HG03469 (cell line): ENCODE results near the gene WNT8B.

Experiments used
- ATAC-seq: cut with Tn5 transposase; IDR thresholded peaks from one replicate; pipeline ENCODE4 v1.9.1; 2021; ENCODE audit warnings: mild to moderate bottlenecking, moderate library complexity, moderate number of reproducible peaks; ENCODE audit not compliant: unreplicated experiment

The WNT8B gene, protein sequence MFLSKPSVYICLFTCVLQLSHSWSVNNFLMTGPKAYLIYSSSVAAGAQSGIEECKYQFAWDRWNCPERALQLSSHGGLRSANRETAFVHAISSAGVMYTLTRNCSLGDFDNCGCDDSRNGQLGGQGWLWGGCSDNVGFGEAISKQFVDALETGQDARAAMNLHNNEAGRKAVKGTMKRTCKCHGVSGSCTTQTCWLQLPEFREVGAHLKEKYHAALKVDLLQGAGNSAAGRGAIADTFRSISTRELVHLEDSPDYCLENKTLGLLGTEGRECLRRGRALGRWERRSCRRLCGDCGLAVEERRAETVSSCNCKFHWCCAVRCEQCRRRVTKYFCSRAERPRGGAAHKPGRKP

DNA sequence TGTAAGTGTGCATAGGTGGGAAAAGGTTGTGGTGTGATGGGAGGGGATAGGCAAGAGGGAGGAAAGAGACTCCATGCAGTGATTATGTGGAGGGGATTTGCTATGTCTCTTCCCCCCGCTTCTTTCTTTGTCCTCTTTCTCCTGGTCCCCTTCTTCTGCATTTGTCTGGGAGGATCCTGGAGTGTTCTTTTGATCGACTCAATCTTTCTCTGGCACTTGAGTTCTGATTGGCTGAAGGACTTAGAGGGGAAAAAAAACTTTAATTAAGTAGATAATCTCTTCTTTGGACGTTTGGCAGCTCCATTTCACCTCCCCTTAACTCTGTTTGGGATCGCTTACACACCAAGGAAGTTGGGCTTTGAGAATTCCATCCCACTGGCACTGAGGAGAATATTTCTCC, at the start of gene WNT8B:
Gene WNT8B, plus strand, starts transcription at position 301 of the 400 bp plus-strand sequence. CDS start 160 bp downstream, outside the sequence.
- no peak for ATAC-seq

DNA sequence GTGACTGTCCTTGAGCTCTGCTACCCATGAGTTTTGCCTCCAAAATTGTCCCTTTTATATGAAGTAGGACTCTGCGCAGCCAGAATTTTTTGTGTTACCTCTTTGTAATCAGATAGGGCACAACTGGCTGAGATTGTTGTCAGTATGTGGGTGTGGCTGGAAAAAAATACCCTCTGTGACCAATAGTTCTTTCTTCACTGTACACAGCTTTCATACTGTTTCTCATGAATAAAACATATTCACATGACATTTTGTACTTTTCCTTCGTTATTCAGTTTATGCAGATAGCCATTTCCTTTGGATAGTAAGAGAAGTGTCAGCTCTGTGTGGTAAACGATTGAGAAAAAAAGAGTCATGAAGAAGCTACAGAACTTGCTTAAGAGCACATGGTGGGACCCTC, 49.6 kb upstream of the WNT8B start:
- no peak for ATAC-seq

DNA sequence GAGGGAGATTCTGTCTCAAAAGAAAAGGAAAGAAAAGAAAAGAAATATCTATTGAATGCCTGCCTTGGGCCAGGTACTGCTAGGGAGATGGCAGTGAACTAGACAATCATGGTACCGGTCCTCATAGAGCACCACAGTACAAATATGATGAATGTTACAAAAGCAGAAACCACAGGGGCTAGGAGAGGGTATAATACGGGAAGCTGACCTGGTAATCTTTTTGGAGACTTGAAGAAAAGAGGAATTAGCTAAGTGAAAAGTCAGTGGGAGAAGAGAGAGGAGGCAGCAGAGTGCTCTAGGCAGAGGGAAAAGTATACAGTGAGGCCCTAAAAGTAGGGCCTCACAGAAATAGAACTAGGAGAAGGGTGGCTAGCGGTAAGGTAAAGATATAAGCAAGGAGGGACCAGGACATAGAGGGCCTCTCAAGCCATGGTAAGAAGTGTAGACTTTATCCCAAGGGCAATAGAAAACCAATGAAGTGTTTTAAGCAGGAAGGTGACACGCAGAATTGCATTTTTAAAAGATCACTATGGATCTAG, 42.8 kb upstream of the WNT8B start:
- no peak for ATAC-seq

DNA sequence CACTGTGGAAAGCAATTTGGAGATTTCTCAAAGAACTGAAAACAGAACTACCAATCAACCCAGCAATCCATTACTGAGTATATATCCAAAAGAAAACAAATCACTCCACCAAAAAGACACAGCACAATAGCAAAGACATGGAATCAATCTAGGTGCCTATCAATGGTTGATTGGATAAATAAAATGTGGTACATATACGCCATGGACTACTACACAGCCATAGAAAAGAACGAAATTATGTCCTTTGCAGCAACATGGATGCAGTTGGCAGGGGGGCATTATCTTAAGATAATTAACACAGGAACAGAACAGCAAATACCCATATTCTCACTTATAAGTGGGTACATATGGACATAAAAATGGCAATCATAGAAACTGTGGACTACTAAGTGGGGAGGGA, 35.4 kb upstream of the WNT8B start:
- no peak for ATAC-seq

DNA sequence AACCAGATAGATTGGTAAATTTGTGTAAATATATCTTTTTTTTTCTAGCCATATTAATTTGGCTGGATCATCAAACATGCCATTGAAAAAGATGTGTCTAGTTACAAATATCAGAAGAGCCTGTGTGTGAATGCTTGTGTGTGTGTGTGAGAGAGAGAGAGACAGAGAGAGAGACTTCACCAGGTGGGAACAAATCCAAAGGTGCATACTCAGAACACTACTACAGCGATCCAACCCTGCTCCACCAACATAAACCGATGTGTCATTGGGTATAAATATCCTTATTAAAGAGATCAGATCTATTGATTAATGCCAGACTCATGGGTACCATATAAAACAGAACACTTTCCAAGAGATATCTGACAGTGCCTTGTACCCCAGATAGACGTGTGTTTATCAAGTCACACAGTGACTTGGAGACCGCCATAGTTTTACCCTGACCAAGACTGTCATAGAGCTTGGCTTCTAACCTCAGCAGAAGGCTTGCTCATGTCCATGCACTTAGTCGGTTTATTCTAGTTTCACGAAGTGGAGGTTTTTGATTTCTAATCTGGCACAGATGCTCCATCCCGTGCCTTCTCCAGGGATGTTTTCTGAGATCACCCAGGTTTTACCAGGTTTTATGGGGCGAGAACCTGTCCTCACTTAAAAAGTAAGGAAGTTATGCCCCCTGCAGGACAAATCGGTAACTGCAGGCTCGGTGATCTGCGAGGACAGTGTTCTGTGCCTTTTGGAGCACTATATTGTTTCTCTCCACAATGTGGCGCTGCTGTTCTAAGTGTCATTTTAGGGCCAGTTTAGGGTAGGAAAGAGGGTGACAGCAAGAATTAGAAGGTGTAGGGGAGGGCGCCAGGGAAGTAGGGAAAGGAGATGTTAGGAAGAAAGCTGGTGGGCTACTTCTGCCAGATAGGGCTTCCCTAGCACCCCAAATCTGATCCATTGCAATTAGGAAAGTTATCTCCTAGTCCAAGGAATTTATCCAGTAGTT, 29.3 kb upstream of the WNT8B start:
- no peak for ATAC-seq

DNA sequence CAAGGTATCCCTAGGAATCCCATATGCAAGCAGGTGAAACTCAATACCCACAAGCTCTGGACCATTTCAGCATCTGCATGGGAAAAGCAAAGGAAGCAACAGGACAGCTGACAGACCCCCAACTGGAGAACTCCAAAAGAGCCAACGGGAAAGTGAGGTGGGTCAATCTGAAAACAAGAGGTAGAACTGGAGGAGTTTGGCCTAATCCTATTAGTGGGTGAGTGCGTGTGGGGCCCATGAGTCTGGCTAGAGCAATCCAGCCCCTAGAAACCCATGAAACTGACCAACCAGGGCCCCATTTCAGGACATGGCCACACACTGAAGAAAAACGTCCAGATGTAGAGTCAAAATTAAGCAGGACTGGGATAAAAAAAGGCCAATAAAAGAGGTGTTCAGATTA, 26.6 kb upstream of the WNT8B start:
- no peak for ATAC-seq

DNA sequence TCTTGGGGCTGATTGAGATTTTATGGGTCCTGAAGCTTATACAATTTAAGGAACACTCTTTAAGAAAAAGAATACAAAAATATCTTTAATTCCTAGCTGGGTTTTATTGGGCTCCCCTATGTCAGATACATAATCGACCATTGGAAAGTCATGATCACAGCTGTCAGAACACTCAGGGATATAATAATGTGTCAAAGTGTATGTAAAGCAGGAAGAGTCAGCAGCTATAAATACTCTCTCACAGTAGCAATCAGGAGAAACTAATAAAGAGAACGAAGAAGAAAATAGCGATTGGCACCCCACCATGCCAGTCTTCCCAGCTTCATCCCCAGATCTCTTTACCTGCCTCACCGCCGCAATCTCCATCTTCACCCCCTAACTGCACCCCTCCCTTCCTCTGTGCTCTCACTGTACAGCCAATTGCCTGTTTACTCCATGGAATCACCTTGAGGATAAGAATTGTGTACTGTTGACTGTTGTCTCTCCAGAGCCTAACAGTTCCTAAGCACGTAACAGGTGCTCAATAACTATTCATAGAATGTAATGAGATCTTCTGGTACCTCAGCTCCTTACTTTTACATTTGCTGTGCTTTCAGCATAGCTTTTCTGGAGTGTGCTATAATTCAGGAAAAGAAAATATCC, 24.0 kb upstream of the WNT8B start:
- ATAC-seq: no peak

DNA sequence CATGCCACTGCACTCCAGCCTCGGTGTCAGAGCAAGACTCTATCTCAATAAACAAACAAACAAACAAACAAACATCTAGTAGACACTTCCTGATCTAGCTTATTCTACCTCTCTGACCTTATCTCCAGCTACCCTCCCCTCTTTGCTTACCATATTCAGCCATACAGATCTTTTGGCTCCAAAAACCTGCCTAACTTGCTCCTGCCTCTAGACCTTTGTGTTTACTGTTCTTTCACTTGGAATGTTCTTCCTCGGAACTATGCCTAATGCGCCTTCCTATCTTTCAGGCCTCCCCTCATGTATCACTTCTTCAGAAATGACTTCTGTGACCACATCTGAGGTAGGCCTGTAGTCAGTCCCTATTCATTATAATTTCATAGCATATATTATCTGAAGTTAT, 20.3 kb upstream of the WNT8B start:
- ATAC-seq: no peak

DNA sequence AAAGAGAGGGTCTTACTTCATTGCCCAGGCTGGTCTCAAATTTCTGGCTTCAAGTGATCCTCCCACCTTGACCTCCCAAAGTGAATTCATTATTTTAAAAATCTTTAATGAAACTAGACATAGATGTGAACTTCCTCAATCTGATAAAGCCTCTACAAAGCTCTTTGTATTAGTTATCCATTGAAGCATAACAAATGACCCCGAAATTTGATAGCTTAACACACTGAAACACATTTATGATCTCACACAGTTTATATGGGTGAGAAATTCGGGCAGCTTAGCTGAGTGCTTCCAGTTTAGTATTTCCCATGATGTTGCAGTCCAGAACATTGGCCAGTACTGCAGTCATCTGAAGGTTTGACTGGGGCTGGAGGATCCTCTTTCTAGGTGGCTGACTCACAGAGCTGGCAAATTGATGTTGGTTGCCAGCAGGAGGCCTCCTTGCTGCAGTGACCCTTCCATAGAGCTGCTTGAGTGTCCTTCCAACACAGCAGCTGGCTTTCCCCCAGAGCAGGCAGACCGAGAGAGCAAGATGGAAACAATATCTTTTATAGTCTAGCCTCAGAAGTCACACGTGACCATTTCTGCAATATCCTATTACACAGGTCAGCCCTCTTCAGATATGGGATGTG, 16.6 kb upstream of the WNT8B start:
- no peak for ATAC-seq

DNA sequence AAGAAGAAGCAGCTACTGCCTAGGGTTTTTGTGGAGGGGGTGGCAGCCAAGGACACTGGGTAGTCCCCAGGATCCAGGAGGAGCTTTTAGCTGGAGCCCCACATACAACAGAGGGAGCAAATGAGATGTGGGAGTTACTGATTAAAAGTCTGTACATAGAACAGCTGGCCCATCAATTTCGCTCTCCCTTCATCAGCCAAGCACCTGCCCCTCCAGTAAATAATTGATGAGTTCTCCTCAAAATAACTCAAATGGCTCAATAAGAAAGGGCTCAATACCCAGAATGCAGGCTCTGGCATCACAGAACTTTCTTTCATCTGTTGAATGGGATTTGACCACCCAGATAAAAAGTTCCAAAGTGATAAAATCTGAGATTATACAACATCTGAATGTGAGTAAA, 15.1 kb upstream of the WNT8B start:
- ATAC-seq: no peak

DNA sequence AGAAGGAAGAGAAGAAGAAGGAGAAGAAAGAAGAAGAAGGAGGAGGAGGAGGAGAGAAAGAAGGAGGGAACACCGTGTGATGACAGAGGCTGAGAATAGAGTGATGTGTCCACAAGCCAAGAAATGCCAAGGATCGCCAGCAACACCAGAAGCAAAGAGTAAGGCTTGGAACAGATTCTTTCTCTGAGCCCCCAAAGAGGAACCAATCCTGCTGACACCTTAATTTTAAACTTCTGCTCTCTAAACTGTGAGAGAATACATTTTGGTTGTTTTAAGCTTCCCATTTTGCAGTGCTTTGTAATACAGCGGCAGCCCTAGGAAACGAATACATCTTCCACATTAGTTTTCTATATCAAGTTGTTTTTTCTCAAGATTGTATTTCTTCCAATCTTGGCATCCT, 13.9 kb upstream of the WNT8B start:
- no peak for ATAC-seq

DNA sequence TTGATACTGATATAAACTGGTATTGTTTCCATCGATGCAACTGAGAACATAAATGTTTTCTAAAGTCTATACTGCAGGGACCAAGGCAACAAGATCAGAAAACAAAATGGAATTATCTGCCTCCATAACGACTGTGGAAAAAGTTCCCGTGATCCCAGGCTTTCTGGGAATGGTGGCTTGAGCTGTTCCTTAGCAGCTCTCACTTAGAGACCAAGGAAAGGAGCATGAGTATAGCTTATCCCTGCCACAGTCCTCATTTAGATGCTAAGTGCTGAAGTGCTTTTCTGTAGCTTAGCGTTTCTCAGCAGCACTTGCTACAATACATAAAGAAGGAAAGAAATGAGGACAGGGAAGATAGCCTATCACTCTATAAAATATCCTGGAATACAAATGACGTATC, 5.5 kb downstream of the WNT8B start:
- ATAC-seq: no peak

DNA sequence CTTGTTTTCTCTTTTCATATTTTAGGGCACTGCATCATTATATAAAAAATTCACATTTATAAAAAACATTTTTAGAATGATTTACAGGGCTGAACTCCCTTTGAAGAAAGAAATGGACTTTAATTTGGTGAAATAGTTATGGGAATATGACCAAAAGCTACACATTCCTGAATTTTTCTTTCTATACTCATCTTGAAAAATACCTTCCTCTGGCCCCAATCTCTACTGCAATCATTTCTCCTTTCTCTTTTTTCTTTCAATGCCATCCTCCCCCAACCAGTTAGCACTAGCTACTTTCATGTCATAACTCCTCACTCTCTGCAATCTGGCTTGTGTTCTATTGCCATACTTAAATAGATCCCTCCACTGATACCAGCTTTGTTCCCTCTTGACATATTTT, 6.2 kb downstream of the WNT8B start:
- no peak for ATAC-seq

DNA sequence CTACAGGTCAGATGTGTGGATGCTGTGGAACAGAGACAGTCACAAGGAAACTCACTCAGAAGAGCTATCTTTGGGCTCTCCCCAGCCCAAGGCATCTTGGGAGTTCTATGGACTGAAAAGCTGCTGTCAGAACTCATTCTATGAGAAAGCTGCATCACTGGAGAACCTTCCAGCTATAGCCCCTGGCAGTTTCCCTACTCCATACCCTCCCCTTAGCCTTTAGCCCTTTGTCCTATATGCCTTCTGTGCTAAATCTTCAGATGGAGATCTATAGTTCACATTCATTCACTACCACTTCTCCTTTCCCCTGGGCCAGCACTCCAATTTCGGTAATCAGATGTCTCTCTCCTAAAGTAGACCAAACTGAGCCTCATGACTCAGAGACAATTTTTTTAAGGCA, 6.9 kb downstream of the WNT8B start:
- ATAC-seq: no peak

DNA sequence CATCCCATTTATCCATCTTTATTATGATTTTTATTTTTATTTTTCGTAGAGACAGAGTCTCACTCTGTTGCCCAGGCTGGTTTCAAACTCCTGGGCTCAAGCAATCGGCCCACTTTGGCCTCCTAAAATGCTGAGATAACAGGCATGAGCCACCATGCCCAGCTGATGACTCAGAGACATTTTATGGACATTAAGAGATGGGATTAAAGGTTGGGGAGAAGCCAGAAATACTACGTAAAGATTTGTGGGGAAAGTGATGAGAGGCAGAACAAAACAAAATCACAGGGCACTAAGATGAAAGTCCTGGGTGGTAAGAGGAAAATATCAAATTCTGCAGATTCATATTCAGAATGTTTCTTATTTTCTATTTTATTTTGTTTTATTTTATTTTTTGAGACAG, 7.6 kb downstream of the WNT8B start:
- no peak for ATAC-seq

DNA sequence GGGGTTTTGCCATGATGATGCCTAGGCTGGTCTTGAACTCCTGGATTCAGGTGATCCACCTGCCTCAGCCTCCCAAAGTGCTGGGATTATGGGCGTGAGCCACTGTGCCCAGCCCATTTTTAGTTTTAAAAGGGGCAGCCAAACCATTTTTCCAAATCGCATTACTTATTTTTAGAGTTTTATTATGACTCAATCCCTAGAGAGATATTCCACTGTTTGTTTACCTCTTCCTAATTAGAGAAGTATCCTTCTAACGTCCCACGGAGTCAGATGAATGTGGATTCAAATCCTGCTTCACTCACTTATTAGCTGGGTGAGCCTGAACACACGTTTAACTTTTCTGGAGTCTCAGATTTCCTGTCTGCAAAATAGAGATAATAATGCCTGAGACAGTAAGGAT, 15.2 kb downstream of the WNT8B start:
- no peak for ATAC-seq

DNA sequence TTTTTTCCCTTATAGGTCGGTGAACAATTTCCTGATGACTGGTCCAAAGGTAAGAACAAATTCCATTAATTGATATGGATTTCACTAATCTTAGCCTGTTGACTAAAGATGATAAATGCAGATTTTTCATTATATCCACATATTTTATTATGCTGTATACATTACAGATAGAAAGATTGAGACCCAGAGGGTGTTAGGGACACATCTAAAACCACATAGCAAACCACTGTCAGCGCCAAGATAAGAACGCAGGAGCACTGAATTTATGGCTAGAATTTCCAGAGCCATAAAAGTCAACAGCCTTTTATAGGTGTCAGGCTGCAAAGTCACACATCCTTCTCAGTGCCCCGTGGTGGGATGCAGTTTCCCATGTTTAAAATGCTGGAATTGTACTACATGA, 16.2 kb downstream of the WNT8B start:
- no peak for ATAC-seq

DNA sequence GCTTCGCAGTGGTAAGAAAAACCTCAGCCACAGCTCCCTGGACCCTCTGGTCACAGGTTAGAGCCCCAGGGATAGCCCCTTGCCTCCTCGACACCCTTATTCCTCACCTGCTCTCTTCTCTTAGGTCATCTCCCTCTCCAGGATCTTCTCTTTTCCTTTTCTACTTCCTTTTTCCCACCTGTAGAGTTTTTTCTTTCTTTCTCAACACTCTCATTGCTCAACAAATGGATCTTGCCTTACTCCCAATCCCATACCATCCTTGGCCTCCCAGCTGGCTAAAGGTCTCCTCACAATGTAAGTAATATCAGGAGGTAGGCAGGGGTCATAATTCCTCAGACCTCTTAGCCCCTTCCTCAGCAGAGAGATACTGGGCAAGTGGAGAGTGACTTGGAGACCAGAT, 17.2 kb downstream of the WNT8B start:
- no peak for ATAC-seq

DNA sequence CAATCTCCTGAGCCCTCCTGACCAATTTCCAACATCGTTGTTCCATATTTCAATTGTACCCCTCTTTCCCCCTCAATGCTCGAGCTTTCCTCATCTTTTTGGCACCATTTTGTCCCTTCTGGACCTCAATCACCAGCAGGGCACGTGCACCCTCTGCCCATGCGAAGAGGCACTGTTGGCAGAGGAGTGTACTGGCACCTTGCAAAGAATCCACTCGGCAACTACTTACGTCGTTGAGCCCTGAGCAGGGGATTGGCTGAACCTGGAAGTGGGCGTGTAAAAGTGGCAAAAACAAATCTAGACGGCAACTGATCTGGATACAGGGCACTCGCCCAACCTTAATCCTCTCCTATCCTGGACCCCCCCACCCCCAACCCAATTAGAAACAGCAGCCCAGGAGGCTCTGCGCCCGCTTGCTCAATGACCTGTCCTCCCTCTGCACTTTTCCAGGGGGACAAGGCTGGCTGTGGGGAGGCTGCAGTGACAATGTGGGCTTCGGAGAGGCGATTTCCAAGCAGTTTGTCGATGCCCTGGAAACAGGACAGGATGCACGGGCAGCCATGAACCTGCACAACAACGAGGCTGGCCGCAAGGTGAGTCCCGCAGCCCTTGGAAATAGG, 18.8 kb downstream of the WNT8B start:
- peak; percentile 96 for ATAC-seq

DNA sequence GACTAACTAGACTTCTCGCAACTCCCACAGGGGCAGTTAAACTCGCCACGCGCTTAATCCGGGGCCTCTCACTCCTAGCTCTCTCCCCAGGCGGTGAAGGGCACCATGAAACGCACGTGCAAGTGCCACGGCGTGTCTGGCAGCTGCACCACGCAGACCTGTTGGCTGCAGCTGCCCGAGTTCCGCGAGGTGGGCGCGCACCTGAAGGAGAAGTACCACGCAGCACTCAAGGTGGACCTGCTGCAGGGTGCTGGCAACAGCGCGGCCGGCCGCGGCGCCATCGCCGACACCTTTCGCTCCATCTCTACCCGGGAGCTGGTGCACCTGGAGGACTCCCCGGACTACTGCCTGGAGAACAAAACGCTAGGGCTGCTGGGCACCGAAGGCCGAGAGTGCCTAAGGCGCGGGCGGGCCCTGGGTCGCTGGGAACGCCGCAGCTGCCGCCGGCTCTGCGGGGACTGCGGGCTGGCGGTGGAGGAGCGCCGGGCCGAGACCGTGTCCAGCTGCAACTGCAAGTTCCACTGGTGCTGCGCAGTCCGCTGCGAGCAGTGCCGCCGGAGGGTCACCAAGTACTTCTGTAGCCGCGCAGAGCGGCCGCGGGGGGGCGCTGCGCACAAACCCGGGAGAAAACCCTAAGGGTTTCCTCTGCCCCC, 19.5 kb downstream of the WNT8B start:
- no peak for ATAC-seq
